Prostate gland (tissue), 2 donors: Measurements from ENCODE around the gene TCP11. TPM values are rescaled to one million over a fixed set of nuclear protein-coding genes. Genes with fewer than 3 reads are reported as not detected.

ENCODE experiments used
- DNase-seq: peaks from one replicate; pipeline ENCODE4 v3.0.0-alpha.2; 2019; ENCODE audit warnings: low spot score
- H3K27ac ChIP-seq, 2 donors: fragments of 200-600 bp; sonication (generic); 2 replicates each; pipeline ENCODE4 v1.5.1; 2017 to 2019
- H3K27me3 ChIP-seq: fragments of 200-600 bp; sonication (generic); replicated peaks from 2 replicates; pipeline ENCODE4 v1.5.1; 2019; ENCODE audit not compliant: insufficient read depth
- H3K36me3 ChIP-seq, 2 donors: fragments of 200-600 bp; sonication (generic); 1 replicate in 1 of 2; 2 replicates in 1 of 2; pipeline versions ENCODE4 v1.5.1 to v1.8.1; 2017 to 2019
- H3K4me1 ChIP-seq: fragments of 200-600 bp; sonication (generic); replicated peaks from 2 replicates; pipeline ENCODE4 v1.5.1; 2019
- H3K4me3 ChIP-seq, 2 donors: fragments of 200-600 bp; sonication (generic); 2 replicates each; pipeline ENCODE4 v1.5.1; 2017 to 2019
- H3K9me3 ChIP-seq: fragments of 200-600 bp; sonication (generic); 2 replicates; pipeline ENCODE4 v1.5.1; 2017
- CTCF ChIP-seq, 4 experiments: fragments of 200-600 bp in 2 of 4; fragments of 450-650 bp in 2 of 4; sonication (generic) in 2 of 4; IDR thresholded peaks; 1 replicate in 3 of 4; 2 replicates in 1 of 4; pipeline ENCODE4 v1.5.1; 2016 to 2019; ENCODE audit warnings: antibody characterized with exemption in 4 of 4, mild to moderate bottlenecking in 2 of 4, moderate library complexity in 2 of 4
- POLR2A ChIP-seq: fragments of 450-650 bp; IDR thresholded peaks from one replicate; pipeline ENCODE4 v1.6.1; 2016; ENCODE audit warnings: antibody characterized with exemption, mild to moderate bottlenecking
- POLR2AphosphoS5 ChIP-seq: sonication (generic); formaldehyde crosslinking; IDR thresholded peaks from one replicate; pipeline ENCODE4 v1.6.1; 2017; ENCODE audit warnings: antibody characterized with exemption
- WGBS: methylation state at CpG from one replicate; pipeline ENCODE4 v1.1.5; 2018; 5-methylcytosine and 5-hydroxymethylcytosine counted together
- intact Hi-C: fragments of 100-400 bp; cut with DNase I; formaldehyde crosslinking; loops from one replicate; pipeline ENCODE4 v1.14.2; 2022
- small RNA-seq, 2 donors: library from RNA; depleted of rRNA; stranded (forward); fragments of <200 nt; gene quantifications; one replicate each; pipeline ENCODE3, GENCODE V24; 2016
- total RNA-seq, 2 donors: library from RNA; depleted of rRNA; stranded (reverse); fragments of >200 nt; gene quantifications; one replicate each; pipeline ENCODE4 v1.1.0, GENCODE V29; 2016

TCP11 gene
- total RNA-seq, 2 donors from 2014 or later, result 0.87 to 33.3 TPM

- Histone ChIP-seq H3K27me3 (no peaks in the 10 kb centered on the region), H3K4me1 (no peaks in the 10 kb centered on the region), H3K4me3 (no peak overlapping the region), H3K27ac (no peak overlapping the region), H3K9me3 (no peaks in the 10 kb centered on the region), H3K36me3 (peaks cover 0 to 7% of the 10 kb centered on the region in 2 donors)
- intact Hi-C loops, result no loop called here
- TF ChIP-seq POLR2AphosphoS5, result no peak
- no peak for TF ChIP-seq CTCF (IDR thresholded peaks at IDR 0.05)
- no peak for TF ChIP-seq POLR2A
- DNase-seq, result no peak
- WGBS, result 82% methylated on average over 7 of the region's 9 CpGs
Measured at GRCh38 chr6:35068206-35068605, 72.9 kb downstream of the TCP11 start.

Small RNA genes lying within 50 kb of the gene (small RNA-seq; reads per million reads assigned to genes)
- gene AL138721.1, result 0 reads per million in 2 donors

Other genes with a start within 250 kb of the TCP11 start
- 1 to 10 TPM; 2.0 to 3.4 TPM for gene SCUBE3, start 72.6 kb upstream of the TCP11 start, total RNA-seq
- 10 to 100 TPM; 39.5 to 75.5 TPM for gene ZNF76, start 118.4 kb upstream of the TCP11 start, total RNA-seq
- gene DEF6, start 156.5 kb upstream of the TCP11 start, total RNA-seq, result 10 to 100 TPM; 20.2 to 33.4 TPM
- 10 to 100 TPM; 21.2 to 24.1 TPM for gene PPARD, start 201.2 kb upstream of the TCP11 start, total RNA-seq